ENCODE data around the gene ACAN. TPM values are rescaled to one million over a fixed set of nuclear protein-coding genes. Genes with fewer than 3 reads are reported as not detected.

Gene ACAN
- total RNA-seq, 1 experiment from 2014 or later: 1.4 TPM

DNA sequence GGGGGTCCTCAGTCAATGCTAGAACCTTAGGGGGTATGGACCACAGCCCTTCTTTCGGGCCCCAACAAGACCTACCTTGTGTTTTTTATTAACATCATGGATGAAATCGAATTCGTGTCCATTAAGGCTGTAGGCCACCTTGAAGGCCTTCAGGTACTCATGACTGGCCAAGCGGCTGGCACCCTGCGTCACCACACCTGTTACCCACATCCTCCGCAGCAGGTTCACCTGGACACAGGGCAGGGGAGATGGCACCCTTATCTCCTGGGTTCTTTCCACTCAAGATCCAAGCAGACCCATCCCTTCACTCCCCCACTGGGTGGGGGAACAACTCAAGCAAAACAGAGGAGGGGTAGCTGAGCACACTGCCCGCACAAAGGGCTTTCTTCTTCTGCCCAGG lies 103.3 kb downstream of the ACAN start:
- no peak for TF ChIP-seq NR2C2 (CRISPR knock-in tag; IDR thresholded peaks at IDR 0.05)
- TF ChIP-seq, protein P1, sequence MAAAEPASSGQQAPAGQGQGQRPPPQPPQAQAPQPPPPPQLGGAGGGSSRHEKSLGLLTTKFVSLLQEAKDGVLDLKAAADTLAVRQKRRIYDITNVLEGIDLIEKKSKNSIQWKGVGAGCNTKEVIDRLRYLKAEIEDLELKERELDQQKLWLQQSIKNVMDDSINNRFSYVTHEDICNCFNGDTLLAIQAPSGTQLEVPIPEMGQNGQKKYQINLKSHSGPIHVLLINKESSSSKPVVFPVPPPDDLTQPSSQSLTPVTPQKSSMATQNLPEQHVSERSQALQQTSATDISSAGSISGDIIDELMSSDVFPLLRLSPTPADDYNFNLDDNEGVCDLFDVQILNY (CRISPR knock-in tag; IDR thresholded peaks at IDR 0.05): no peak
- TF ChIP-seq, protein P2, sequence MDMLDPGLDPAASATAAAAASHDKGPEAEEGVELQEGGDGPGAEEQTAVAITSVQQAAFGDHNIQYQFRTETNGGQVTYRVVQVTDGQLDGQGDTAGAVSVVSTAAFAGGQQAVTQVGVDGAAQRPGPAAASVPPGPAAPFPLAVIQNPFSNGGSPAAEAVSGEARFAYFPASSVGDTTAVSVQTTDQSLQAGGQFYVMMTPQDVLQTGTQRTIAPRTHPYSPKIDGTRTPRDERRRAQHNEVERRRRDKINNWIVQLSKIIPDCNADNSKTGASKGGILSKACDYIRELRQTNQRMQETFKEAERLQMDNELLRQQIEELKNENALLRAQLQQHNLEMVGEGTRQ (CRISPR knock-in tag; IDR thresholded peaks at IDR 0.05): no peak
- TF ChIP-seq ZNF121 (CRISPR knock-in tag; IDR thresholded peaks at IDR 0.05): no peak
- TF ChIP-seq, protein P3, sequence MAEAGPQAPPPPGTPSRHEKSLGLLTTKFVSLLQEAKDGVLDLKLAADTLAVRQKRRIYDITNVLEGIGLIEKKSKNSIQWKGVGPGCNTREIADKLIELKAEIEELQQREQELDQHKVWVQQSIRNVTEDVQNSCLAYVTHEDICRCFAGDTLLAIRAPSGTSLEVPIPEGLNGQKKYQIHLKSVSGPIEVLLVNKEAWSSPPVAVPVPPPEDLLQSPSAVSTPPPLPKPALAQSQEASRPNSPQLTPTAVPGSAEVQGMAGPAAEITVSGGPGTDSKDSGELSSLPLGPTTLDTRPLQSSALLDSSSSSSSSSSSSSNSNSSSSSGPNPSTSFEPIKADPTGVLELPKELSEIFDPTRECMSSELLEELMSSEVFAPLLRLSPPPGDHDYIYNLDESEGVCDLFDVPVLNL (CRISPR knock-in tag; IDR thresholded peaks at IDR 0.05; ENCODE audit: borderline replicate concordance, low read depth): no peak
- TF ChIP-seq OVOL2 (CRISPR knock-in tag; IDR thresholded peaks at IDR 0.05; ENCODE audit: borderline replicate concordance): no peak
- TF ChIP-seq, protein P4, sequence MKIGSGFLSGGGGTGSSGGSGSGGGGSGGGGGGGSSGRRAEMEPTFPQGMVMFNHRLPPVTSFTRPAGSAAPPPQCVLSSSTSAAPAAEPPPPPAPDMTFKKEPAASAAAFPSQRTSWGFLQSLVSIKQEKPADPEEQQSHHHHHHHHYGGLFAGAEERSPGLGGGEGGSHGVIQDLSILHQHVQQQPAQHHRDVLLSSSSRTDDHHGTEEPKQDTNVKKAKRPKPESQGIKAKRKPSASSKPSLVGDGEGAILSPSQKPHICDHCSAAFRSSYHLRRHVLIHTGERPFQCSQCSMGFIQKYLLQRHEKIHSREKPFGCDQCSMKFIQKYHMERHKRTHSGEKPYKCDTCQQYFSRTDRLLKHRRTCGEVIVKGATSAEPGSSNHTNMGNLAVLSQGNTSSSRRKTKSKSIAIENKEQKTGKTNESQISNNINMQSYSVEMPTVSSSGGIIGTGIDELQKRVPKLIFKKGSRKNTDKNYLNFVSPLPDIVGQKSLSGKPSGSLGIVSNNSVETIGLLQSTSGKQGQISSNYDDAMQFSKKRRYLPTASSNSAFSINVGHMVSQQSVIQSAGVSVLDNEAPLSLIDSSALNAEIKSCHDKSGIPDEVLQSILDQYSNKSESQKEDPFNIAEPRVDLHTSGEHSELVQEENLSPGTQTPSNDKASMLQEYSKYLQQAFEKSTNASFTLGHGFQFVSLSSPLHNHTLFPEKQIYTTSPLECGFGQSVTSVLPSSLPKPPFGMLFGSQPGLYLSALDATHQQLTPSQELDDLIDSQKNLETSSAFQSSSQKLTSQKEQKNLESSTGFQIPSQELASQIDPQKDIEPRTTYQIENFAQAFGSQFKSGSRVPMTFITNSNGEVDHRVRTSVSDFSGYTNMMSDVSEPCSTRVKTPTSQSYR (CRISPR knock-in tag; IDR thresholded peaks at IDR 0.05): no peak
- TF ChIP-seq ZNF263 (CRISPR knock-in tag; IDR thresholded peaks at IDR 0.05; ENCODE audit: low read depth): no peak
- no peak for TF ChIP-seq CREM (CRISPR knock-in tag; IDR thresholded peaks at IDR 0.05)
- TF ChIP-seq, protein P5, sequence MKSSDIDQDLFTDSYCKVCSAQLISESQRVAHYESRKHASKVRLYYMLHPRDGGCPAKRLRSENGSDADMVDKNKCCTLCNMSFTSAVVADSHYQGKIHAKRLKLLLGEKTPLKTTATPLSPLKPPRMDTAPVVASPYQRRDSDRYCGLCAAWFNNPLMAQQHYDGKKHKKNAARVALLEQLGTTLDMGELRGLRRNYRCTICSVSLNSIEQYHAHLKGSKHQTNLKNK (CRISPR knock-in tag; IDR thresholded peaks at IDR 0.05): no peak
- TF ChIP-seq, protein P6, sequence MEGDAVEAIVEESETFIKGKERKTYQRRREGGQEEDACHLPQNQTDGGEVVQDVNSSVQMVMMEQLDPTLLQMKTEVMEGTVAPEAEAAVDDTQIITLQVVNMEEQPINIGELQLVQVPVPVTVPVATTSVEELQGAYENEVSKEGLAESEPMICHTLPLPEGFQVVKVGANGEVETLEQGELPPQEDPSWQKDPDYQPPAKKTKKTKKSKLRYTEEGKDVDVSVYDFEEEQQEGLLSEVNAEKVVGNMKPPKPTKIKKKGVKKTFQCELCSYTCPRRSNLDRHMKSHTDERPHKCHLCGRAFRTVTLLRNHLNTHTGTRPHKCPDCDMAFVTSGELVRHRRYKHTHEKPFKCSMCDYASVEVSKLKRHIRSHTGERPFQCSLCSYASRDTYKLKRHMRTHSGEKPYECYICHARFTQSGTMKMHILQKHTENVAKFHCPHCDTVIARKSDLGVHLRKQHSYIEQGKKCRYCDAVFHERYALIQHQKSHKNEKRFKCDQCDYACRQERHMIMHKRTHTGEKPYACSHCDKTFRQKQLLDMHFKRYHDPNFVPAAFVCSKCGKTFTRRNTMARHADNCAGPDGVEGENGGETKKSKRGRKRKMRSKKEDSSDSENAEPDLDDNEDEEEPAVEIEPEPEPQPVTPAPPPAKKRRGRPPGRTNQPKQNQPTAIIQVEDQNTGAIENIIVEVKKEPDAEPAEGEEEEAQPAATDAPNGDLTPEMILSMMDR (IDR thresholded peaks at IDR 0.05): no peak
- TF ChIP-seq CBFB (CRISPR knock-in tag; IDR thresholded peaks at IDR 0.05; ENCODE audit: low read depth): no peak
- no peak for TF ChIP-seq ESRRA (CRISPR knock-in tag; IDR thresholded peaks at IDR 0.05; ENCODE audit: borderline replicate concordance)
- no peak for TF ChIP-seq NFE2L1 (CRISPR knock-in tag; IDR thresholded peaks at IDR 0.05)
- no peak for TF ChIP-seq ZNF138 (CRISPR knock-in tag; conservative IDR thresholded peaks at IDR 0.05)
- no peak for TF ChIP-seq ZNF232 (CRISPR knock-in tag; IDR thresholded peaks at IDR 0.05)
- TF ChIP-seq FOXK1 (CRISPR knock-in tag; IDR thresholded peaks at IDR 0.05): no peak
- no peak for TF ChIP-seq PRRX2 (CRISPR knock-in tag; IDR thresholded peaks at IDR 0.05)
- TF ChIP-seq, protein P7, sequence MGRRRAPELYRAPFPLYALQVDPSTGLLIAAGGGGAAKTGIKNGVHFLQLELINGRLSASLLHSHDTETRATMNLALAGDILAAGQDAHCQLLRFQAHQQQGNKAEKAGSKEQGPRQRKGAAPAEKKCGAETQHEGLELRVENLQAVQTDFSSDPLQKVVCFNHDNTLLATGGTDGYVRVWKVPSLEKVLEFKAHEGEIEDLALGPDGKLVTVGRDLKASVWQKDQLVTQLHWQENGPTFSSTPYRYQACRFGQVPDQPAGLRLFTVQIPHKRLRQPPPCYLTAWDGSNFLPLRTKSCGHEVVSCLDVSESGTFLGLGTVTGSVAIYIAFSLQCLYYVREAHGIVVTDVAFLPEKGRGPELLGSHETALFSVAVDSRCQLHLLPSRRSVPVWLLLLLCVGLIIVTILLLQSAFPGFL (CRISPR knock-in tag; IDR thresholded peaks at IDR 0.05; ENCODE audit: borderline replicate concordance): no peak
- Mint-ChIP-seq H3K36me3 (peaks cover 96% of the 10 kb centered on the region), H3K9me3 (no peaks in the 10 kb centered on the region), H3K4me3 (no peak overlapping the region), H3K4me1 (peaks cover 74% of the 10 kb centered on the region), H3K27me3 (ENCODE audit: low read depth) (no peaks in the 10 kb centered on the region; the same call in 1 of the 2 replicates), H3K27ac (no peak overlapping the region)
- CTCF ChIA-PET: interaction anchor here (2.3 to 8.6 kb wide), 4 partner anchors 11 to 265 kb away, joined by 13 to 226 read pairs (median 41); partner anchors contain the start of gene HAPLN3
- POLR2A ChIA-PET: interaction anchor here (1.0 kb wide), 1 partner anchor 92 kb away, joined by 3 read pairs; no protein-coding TSS in a partner anchor
- no peak for DNase-seq (ENCODE audit: low spot score)
- no peak for ATAC-seq

Measured in WTC11 (cell line).